ENCODE data around the gene DDX53.

DDX53 gene

GRCh38 chrX:23035493-23035892, 35.7 kb downstream of the DDX53 start:
- no peak for DNase-seq (ENCODE audit: low read depth)
- H3K4me3 ChIP-seq (ENCODE audit: control insufficient read depth, low read depth, low read length) = no peak overlapping the region
- TF ChIP-seq CTCF (IDR thresholded peaks at IDR 0.05; ENCODE audit: control insufficient read depth, insufficient read depth, low read depth, low read length, missing control alignments) = no peak

DNA sequence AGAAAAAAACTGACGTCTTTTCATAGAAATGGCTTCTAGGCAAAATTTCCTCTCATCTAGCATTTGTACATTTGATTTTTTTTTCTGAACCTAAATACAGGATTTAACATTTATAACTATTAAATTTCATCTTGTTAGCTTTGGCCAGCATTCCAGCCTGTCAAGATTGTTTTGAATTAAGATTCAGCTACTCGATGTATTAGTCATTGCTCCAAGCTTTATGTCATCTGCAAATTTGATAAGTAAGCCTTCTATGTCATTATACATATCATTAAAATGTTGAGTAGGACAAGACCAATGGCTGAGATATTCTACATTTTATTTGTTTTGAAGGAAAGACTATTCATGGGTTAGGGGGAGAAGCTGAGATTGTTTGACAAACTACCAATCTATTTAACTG, 46.7 kb downstream of the DDX53 start:
- no peak for TF ChIP-seq CTCF (IDR thresholded peaks at IDR 0.05; ENCODE audit: control insufficient read depth, insufficient read depth, low read depth, low read length, missing control alignments)
- no peak overlapping the region for H3K4me3 ChIP-seq (ENCODE audit: control insufficient read depth, low read depth, low read length)
- DNase-seq (ENCODE audit: low read depth) = no peak

DNA sequence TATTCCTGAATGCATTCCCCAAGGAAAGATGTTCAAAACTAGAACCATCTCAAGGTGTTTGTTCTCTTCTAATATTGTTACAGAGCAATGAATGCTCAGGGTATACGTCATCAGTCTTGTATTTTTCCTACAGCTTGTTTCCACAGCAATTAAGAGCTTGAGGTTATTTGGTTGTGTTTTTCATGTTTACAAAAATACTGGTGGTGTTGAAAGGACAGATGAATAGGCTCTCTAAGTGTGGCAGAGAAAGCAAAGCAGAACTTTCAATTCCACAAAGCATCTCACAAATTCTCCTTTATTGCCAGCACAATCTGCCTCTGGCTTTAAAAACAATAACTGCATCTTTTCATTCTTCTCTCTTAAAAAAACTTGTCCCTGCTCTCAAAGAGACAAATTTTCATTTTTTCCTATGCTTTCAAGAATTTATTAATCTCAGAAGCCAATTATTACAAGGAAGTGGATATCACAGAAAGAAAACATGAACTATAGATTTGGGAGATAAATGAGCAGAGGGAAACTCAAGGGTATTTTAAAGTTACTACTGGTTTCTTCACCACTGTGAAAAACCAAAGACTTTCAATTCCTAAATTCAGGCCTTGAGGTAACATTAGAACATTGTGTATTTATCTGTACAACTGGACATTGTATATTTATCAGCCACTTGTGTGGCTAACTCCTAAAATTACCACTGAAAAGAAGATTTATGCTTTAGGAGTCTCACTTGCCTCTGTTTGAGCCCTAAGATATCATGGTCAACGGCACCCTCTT, 49.2 kb downstream of the DDX53 start:
- DNase-seq (ENCODE audit: low read depth) = no peak
- no peak for TF ChIP-seq CTCF (IDR thresholded peaks at IDR 0.05; ENCODE audit: control insufficient read depth, insufficient read depth, low read depth, low read length, missing control alignments)

DNA sequence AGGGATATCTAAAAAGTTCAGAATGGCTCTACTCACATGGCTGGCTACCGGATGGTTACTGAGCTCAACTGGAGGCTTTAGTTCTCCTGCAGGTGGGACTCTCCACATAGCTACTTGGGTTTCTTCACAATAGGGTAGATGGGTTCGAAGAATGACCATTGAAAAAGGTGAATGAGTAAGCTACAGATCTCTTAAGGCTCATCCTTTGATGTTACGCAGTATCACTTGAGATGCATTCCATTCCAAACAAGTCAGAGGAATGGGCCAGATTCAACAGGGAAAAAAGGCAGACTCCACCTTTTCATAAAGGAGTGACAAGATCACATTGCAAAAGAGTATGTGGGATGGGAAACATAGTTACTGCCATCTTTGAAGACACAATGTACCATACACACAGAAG, 52.6 kb downstream of the DDX53 start:
- no peak overlapping the region for H3K4me3 ChIP-seq (ENCODE audit: control insufficient read depth, low read depth, low read length)
- no peak for TF ChIP-seq CTCF (IDR thresholded peaks at IDR 0.05; ENCODE audit: control insufficient read depth, insufficient read depth, low read depth, low read length, missing control alignments)
- DNase-seq (ENCODE audit: low read depth) = no peak

More for the DNA sequence above, 49.2 kb downstream of the DDX53 start:
- H3K4me3 ChIP-seq (ENCODE audit: control insufficient read depth, low read depth, low read length) = no peak overlapping the region
